ENCODE measurements around the gene CD244.

CD244 gene

GRCh38 chr1:160862203-160863060 is at the start of gene CD244:
CD244 (minus strand) TSS chr1:160862887; CDS start chr1:160862677, 210 bp downstream.
- no peak; the same call in 2 of the 3 replicates for ATAC-seq (ENCODE audit: low read depth)
- Histone ChIP-seq H3K36me3 (ENCODE audit: low read depth) (no peaks in the 10 kb centered on the region), H3K4me1 (ENCODE audit: insufficient read depth, poor library complexity, severe bottlenecking) (no peaks in the 10 kb centered on the region), H3K9me3 (ENCODE audit: severe bottlenecking) (no peaks in the 10 kb centered on the region), H3K4me3 (ENCODE audit: severe bottlenecking) (no peak within 1 kb of the TSS), H3K27me3 (ENCODE audit: insufficient read depth, poor library complexity, severe bottlenecking) (no peaks in the 10 kb centered on the region), H3K27ac (ENCODE audit: poor library complexity, severe bottlenecking) (no peak within 1 kb of the TSS)
- no peak for TF ChIP-seq CTCF (IDR thresholded peaks at IDR 0.05; ENCODE audit: poor library complexity, severe bottlenecking)
- no peak for DNase-seq (ENCODE audit: low spot score)

GRCh38 chr1:160911925-160912324 is 49.2 kb upstream of the CD244 start:
- no peak for DNase-seq (ENCODE audit: low spot score)
- Histone ChIP-seq H3K4me1 (ENCODE audit: insufficient read depth, poor library complexity, severe bottlenecking) (no peaks in the 10 kb centered on the region), H3K27me3 (ENCODE audit: insufficient read depth, poor library complexity, severe bottlenecking) (peaks cover 2% of the 10 kb centered on the region)

GRCh38 chr1:160911441-160911840 is 48.8 kb upstream of the CD244 start:
- Histone ChIP-seq H3K9me3 (ENCODE audit: severe bottlenecking) (no peaks in the 10 kb centered on the region), H3K4me1 (ENCODE audit: insufficient read depth, poor library complexity, severe bottlenecking) (no peaks in the 10 kb centered on the region), H3K27ac (ENCODE audit: poor library complexity, severe bottlenecking) (no peak overlapping the region), H3K36me3 (ENCODE audit: low read depth) (no peaks in the 10 kb centered on the region), H3K4me3 (ENCODE audit: severe bottlenecking) (no peak overlapping the region), H3K27me3 (ENCODE audit: insufficient read depth, poor library complexity, severe bottlenecking) (no peaks in the 10 kb centered on the region)
- DNase-seq (ENCODE audit: low spot score): no peak
- TF ChIP-seq CTCF (IDR thresholded peaks at IDR 0.05; ENCODE audit: poor library complexity, severe bottlenecking): no peak
- no peak for ATAC-seq (ENCODE audit: low read depth)

More at GRCh38 chr1:160911925-160912324, 49.2 kb upstream of the CD244 start:
- TF ChIP-seq CTCF (IDR thresholded peaks at IDR 0.05; ENCODE audit: poor library complexity, severe bottlenecking): no peak
- H3K36me3 ChIP-seq (ENCODE audit: low read depth): no peaks in the 10 kb centered on the region
- H3K27ac ChIP-seq (ENCODE audit: poor library complexity, severe bottlenecking): no peak overlapping the region
- ATAC-seq (ENCODE audit: low read depth): no peak
- no peak overlapping the region for H3K4me3 ChIP-seq (ENCODE audit: severe bottlenecking)
- H3K9me3 ChIP-seq (ENCODE audit: severe bottlenecking): no peaks in the 10 kb centered on the region

- H3K27ac ChIP-seq (ENCODE audit: poor library complexity, severe bottlenecking): no peak overlapping the region
- no peak for DNase-seq (ENCODE audit: low spot score)
- H3K4me3 ChIP-seq (ENCODE audit: severe bottlenecking): no peak overlapping the region
- no peaks in the 10 kb centered on the region for H3K36me3 ChIP-seq (ENCODE audit: low read depth)
- TF ChIP-seq CTCF (IDR thresholded peaks at IDR 0.05; ENCODE audit: poor library complexity, severe bottlenecking): no peak
- no peaks in the 10 kb centered on the region for H3K4me1 ChIP-seq (ENCODE audit: insufficient read depth, poor library complexity, severe bottlenecking)
- no peaks in the 10 kb centered on the region for H3K27me3 ChIP-seq (ENCODE audit: insufficient read depth, poor library complexity, severe bottlenecking)
- no peak for ATAC-seq (ENCODE audit: low read depth)
- H3K9me3 ChIP-seq (ENCODE audit: severe bottlenecking): no peaks in the 10 kb centered on the region
Measured at GRCh38 chr1:160910170-160910750, 47.6 kb upstream of the CD244 start.

- no peak for ATAC-seq (ENCODE audit: low read depth)
- TF ChIP-seq CTCF (IDR thresholded peaks at IDR 0.05; ENCODE audit: poor library complexity, severe bottlenecking): no peak
- Histone ChIP-seq H3K4me3 (ENCODE audit: severe bottlenecking) (no peak overlapping the region), H3K4me1 (ENCODE audit: insufficient read depth, poor library complexity, severe bottlenecking) (no peaks in the 10 kb centered on the region), H3K27me3 (ENCODE audit: insufficient read depth, poor library complexity, severe bottlenecking) (no peaks in the 10 kb centered on the region), H3K9me3 (ENCODE audit: severe bottlenecking) (no peaks in the 10 kb centered on the region), H3K36me3 (ENCODE audit: low read depth) (no peaks in the 10 kb centered on the region), H3K27ac (ENCODE audit: poor library complexity, severe bottlenecking) (no peak overlapping the region)
- DNase-seq (ENCODE audit: low spot score): no peak
Measured at GRCh38 chr1:160907976-160908375, 45.3 kb upstream of the CD244 start.
